GM18873 (cell line): ENCODE data around the gene TOM1.
"Not testable (repeated sequence)": the region's sequence is repeated elsewhere in the genome, so short reads cannot be mapped to it uniquely, and the experiment has no call there.

Experiments
- ATAC-seq: cut with Tn5 transposase; IDR thresholded peaks from one replicate; pipeline ENCODE4 v1.9.1; 2021; ENCODE audit warnings: mild to moderate bottlenecking, moderate library complexity, moderate number of reproducible peaks; ENCODE audit not compliant: unreplicated experiment, low FRiP score

Gene TOM1

DNA sequence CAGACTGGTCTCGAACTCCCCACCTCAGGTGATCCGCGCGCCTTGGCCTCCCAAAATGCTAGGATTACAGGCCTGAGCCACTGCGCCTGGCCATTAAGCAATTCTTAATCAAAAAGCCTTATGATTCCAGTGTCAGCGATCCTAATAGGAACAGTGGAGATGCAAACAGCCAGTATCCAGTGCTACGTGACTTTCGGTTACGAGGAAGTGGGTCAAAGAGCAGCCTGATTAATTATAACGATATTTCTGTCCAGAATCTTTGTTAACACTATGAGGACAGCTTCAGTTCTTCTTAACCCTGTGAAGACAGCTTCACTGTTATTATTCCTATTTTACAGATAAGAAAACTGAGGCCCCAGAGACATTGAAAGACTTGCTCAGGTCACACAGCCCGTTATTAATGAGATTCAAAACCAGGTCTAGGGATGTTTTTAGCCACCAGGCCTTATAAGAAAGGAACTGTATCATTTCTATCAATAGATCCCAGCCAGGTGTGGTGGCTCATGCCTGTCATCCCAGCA is 63.9 kb downstream of the TOM1 start:
- no peak for ATAC-seq

DNA sequence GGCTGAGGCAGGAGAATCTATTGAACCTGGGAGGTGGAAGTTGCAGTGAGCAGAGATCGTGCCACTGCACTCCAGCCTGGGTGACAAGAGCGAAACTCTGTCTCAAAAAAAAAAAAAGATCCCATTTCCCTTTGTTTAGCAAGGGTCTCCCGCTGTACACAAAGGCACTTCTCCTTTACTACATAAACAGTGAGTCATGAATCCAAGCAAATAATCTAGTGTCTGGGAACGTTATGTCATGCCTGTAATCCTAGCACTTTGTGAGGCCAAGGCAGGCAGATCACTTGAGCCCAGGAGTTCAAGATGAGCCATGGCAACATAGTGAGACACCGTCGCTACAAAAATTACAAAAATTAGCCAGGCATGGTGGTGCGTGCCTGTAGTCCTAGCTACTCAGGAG is 64.5 kb downstream of the TOM1 start:
- ATAC-seq: not testable (repeated sequence)

GRCh38 chr22:35367331-35367886 is 67.7 kb downstream of the TOM1 start:
- no peak for ATAC-seq

DNA sequence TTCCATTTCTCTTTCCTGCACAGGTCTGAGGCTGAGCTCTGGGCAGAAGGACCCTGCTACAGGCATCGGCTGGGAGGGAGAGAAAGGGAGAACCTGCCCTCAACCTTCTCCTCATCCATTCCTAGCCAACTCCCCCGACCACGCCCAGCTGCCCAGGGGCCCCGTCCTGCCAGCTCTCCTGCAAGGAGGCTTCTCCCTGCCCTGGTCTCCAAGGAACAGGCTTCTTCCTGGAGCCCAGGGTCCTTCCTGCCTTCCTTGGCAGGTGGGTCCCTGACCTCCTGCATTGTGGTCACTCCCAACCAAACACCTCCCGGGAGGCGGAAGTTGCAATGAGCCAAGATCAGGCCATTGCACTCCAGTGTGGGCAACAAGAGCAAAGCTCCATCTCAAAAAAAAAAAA is 68.7 kb downstream of the TOM1 start:
- ATAC-seq: no peak

DNA sequence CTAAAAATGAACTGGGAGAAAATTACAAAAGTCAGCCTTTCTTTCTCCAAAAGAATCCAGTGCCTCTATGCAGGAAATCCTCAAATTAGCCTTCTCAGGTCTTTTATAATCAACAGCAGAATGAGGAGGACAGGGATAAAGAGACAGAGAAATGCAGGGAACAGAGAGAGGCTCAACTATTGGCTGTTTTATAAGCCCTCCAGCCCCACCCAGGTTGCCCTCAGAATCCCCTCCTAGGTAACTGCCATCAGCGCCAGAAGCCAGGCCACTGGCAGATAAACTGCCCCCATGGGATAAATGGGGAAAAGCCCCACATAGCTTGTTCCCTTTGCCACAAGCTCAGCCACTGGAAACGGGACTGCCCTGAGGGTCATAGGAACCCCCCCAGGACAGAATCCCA is 70.3 kb downstream of the TOM1 start:
- ATAC-seq: no peak

- ATAC-seq: no peak
These were observed 74.1 kb downstream of the TOM1 start for GRCh38 chr22:35373781-35374180.

DNA sequence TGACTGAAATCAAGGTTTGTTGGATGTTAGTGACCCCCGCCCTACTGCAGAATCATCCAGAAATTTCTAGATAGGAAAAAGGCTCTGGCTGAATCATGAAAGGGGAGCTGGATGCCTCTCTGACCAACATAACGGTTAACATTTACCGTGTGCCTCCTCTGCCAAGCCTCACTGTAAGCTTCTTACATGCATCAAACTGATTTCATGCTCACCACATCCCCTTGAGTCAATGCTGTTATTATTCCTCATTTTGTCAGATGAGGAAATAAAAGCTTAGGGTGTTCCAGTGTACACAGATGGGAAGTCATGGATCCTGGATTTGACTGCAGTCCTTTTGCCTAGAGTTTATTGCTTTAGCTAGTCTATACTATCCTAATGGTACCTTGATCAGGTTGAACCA is 75.3 kb downstream of the TOM1 start:
- no peak for ATAC-seq

DNA sequence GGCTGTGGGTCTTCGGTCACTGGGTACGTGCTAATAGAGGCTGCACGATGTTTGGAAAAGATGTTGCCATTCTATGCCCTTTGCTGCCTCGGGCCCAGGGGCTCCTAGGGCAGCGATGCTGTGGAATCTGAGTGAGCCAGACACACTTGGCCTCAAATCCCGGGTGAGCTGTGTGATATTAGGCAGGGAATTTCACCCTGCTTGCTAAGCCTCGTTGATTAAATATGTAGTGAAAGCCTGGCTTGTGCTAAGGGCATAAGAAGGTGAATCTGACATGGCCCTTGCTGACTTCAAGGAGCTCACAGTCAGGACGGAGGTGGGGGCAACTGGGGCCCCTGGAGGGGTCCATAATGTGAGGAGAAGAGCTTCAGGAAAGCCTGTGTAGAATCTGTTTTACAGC is 75.8 kb downstream of the TOM1 start:
- ATAC-seq: no peak

DNA sequence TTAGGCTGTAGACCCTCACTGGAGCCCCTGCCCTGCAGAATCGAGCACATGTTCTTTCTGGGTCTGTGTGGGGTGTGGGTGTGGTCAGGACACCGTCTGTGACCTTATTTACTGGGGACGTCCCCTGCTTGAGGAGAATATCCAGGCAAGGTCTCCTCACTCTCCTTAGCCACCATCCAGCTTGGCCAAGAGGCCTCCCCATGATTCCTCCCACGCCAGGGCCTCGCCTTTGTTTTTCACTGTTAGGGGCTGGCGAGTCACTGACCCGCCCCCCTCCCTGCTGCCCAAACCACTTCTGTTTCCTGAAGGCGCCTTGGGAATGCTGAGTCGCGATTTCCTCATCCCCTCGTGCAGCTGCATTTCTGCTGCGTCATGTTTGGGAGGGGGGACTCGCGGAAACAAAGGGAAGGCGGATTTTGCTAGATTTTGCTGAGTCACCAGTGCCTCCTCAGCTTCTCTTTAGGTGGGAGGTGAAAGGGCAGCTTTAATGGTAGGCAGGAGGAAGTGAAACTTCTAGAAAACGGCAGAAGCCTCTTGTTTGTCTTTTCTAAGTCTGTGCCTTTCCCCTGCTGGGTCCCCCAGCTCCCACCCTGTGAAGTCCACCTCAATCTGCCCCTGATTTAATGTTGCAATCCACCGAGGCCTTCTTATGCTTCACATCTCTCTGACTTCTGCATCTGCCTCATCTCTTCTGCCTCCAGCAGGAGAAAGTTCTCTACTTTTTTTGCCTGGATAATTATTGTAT is 77.2 kb downstream of the TOM1 start:
- ATAC-seq: peak; percentile 54

DNA sequence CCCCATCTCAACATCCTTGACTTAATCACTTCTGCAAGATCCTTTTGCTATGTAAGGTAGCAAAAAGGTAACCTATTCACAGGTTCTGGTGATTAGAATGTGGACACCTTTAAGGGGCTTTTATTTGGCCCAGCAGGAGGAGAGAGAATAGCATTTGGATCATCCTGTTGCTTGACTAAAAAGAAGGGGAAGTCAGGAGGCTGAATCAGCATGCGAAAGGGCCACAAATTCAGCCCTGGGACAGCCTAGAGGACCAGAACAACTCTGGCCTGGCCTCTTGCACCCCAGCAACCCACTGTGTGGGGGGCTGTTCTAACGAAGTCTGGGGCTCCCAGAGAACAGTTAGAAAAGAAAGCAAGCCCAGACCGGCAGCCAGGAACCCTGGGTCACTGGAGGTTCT is 78.0 kb downstream of the TOM1 start:
- no peak for ATAC-seq

- ATAC-seq: no peak
These were observed 78.9 kb downstream of the TOM1 start for GRCh38 chr22:35378621-35379020.

- ATAC-seq: no peak
These were observed 79.7 kb downstream of the TOM1 start for GRCh38 chr22:35379146-35379993.

DNA sequence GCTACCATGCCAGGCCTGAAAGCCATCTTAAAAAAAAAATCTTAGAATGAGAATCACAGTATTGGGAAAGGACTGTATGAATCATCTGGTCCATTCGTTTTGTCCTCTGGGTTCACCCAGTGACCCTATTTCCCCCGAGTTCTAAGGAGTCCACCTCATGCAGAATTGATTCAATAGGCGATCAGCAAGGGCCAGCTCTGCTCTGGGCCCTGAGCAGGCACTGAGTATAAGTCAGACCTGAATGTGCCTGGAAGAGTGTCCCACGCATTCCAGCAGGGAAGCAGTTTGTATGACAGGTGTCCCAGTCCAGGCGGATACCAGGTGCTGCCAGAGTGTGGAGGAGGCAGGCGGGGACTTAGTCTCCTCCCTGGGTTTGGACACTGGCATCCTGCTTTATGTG is 80.3 kb downstream of the TOM1 start:
- no peak for ATAC-seq

DNA sequence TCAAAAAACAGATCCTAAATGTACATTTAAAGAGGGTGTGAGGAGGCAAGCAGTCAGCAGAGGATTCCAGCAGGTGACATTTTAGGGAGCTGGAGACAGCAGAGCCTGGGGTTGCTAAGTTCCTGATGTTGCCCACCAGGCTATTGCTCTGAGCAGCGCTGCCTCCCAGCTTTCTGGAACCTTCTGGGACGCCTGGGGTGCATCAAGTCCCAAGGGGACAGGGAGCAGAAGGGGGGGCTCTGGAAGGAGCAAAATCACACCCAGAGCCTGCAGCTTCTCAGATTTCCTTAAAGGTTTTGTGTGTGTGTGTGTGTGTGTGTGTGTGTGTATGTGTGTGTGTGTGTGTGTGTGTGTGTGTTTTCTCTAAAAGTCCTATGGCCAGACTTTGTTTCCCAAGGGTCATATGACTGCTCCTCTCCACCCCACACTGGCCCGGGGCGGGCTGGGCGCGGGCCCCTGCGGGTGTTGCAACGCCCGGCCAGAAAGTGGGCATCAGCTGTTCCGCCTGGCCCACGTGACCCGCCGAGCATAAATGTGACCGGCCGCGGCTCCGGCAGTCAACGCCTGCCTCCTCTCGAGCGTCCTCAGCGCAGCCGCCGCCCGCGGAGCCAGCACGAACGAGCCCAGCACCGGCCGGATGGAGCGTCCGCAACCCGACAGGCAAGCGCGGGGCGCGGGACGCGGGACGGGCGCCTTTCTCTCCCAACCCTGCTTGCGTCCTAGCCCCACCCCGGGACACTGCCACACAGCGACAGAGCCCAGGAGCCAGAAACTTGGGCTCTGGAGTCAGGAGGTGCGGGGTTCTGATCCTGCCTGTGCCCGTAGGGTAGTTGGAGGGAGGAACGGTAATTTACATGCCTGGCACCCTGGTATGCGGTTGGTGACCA is 81.1 kb downstream of the TOM1 start, which contains the start of gene HMOX1:
Gene HMOX1 (plus strand): TSS at position 560 of the 887 bp plus-strand sequence. CDS start 78 bp downstream, at position 638.
- ATAC-seq: no peak

GRCh38 chr22:35381424-35382009 is 81.8 kb downstream of the TOM1 start:
- no peak for ATAC-seq

DNA sequence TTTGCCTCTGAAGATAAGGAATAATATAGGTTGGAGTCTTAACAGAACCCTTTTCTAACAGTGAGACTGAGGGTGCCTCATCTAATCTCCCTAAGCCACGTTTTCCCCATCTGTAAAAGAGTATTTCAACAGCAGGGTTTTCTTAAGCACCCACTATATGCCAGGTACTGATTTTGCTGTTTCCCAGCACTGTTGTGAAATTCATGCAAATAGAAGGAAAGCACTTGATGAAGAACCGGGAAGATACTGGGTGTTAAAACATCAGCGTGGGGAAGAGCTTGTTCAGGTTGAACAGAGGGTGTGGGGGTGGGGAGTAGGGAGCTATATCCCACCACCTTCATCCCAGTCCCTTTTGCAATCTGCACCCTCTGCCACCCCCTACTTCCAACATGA is 84.0 kb downstream of the TOM1 start:
- ATAC-seq: no peak

DNA sequence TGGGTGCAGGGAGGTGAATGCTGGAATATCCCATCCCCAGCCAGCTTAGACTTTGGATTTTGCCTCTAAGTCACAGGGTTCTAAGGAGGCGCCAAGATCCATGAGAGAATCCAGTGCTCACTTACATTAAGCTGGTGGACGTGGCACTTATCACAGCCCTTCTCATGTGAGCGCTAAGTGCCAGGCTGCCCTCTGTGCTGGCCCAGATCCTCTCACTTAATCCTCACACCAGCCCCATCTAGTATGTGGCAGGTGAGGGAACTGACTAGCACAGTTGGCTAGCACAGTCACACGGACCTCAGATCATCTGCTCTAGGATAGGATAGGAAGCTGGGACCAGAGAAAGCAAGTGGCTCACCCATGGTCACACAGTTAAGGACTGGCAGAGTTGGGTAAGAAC is 84.8 kb downstream of the TOM1 start:
- ATAC-seq: no peak

DNA sequence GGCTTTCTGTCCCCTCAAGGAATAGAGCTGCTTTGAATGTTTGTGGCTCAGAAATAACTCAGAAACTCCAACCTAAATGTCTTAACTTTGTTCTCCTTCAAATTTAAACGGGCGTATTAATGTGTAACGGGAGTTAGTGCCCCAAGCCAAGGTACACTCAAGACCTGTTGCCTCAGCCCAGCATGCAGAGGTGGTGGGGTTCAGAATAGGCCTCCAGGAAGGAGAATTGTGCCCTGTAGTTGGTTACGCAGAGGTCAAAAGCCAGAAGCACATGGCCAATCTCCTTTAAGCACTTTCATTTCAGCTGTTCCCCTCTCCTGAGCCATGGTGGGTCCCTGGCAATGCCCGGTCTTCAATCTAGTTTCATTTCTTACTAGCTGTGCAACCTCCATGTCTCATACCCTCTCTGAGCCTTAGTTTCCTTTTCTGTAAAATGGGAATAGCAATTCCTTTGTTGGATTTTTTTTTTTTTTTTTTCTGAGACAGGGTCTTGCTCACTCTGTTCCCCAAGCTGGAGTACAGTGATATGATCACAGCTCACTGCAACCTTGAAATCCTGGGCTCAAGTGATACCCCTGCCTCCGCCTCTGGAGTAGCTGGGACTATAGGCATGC is 85.4 kb downstream of the TOM1 start:
- no peak for ATAC-seq

- ATAC-seq: no peak
These were observed 87.1 kb downstream of the TOM1 start for GRCh38 chr22:35386670-35387288.
